Endothelial cell of umbilical vein (primary cell): Measurements from ENCODE around the gene MCC. TPM values are rescaled to one million over a fixed set of nuclear protein-coding genes. Genes with fewer than 3 reads are reported as not detected.

ENCODE experiments used
- BruUV-seq: library from RNA; stranded (reverse); fragments of 400-500 nt; replicated peaks from 2 replicates; lab custom pipeline; 2021; lab: Mats Ljungman, UMichigan
- CTCF ChIA-PET: fragments of 300-600, 350-600 bp; sonication (Branson Sonifier 250); formaldehyde crosslinking; loops from one replicate; lab custom pipeline; 2021; ENCODE audit warnings: antibody characterized with exemption, inconsistent platforms; lab: Charles Lee
- POLR2A ChIA-PET: fragments of 300-600, 350-600 bp; sonication (Branson Sonifier 250); formaldehyde crosslinking; loops from one replicate; lab custom pipeline; 2021; ENCODE audit warnings: antibody characterized with exemption, inconsistent platforms; lab: Charles Lee
- DNase-seq: peaks from one replicate; pipeline ENCODE4 v3.0.0-alpha.2; 2011; ENCODE audit warnings: low read depth, low spot score
- FAIRE-seq: peaks from 2 replicates; lab custom pipeline; 2011; peaks lifted over from hg19 to GRCh38; lab: Jason Lieb, UNC
- H2AFZ ChIP-seq: 2 replicates; pipeline ENCODE4 v1.6.0; 2012; ENCODE audit warnings: low read depth, low read length, control low read depth, inconsistent platforms
- H3K27ac ChIP-seq: 2 replicates; pipeline ENCODE4 v1.5.1; 2011; ENCODE audit warnings: low read depth, mild to moderate bottlenecking, control low read depth, low read length, moderate library complexity; ENCODE audit not compliant: insufficient read depth
- H3K27me3 ChIP-seq, 2 experiments: 2 replicates each; pipeline versions ENCODE4 v1.6.0 to v1.6.1; 2011; ENCODE audit warnings: low read length in 2 of 2, mixed read lengths in 1 of 2; ENCODE audit not compliant: control insufficient read depth in 2 of 2, insufficient read depth in 2 of 2
- H3K36me3 ChIP-seq, 2 experiments: 2 replicates in 1 of 2; 3 replicates in 1 of 2; pipeline ENCODE4 v1.5.1; 2011; ENCODE audit warnings: low read length in 2 of 2, mild to moderate bottlenecking in 1 of 2, moderate library complexity in 1 of 2; ENCODE audit not compliant: control insufficient read depth in 2 of 2, insufficient read depth in 2 of 2; ENCODE audit errors: extremely low read depth in 1 of 2
- H3K4me1 ChIP-seq: 3 replicates; pipeline ENCODE4 v1.5.1; 2011; ENCODE audit warnings: mild to moderate bottlenecking, low read length; ENCODE audit not compliant: control insufficient read depth, insufficient read depth; ENCODE audit errors: extremely low read depth
- H3K4me2 ChIP-seq: 2 replicates; pipeline ENCODE4 v1.6.1; 2011; ENCODE audit warnings: low read length, control low read depth, mixed read lengths; ENCODE audit not compliant: insufficient read depth
- H3K4me3 ChIP-seq, 3 experiments: fragments of 200-600 bp in 1 of 3; sonication (generic), shearing (Covaris generic) in 1 of 3; replicated peaks in 1 of 3; 2 replicates each; pipeline ENCODE4 v1.5.1; 2011 to 2016; ENCODE audit warnings: control low read depth in 3 of 3, low read length in 3 of 3, mild to moderate bottlenecking in 2 of 3, inconsistent platforms in 1 of 3, low read depth in 1 of 3, moderate library complexity in 1 of 3; ENCODE audit not compliant: insufficient read depth in 1 of 3
- H3K79me2 ChIP-seq: 2 replicates; pipeline ENCODE4 v1.6.0; 2012; ENCODE audit warnings: low read length, inconsistent platforms; ENCODE audit not compliant: control insufficient read depth, insufficient read depth
- H3K9ac ChIP-seq: replicated peaks from 2 replicates; pipeline ENCODE3; 2011; ENCODE audit warnings: low read length, control low read depth; ENCODE audit not compliant: insufficient read depth; ENCODE audit errors: extremely low read depth
- H3K9me1 ChIP-seq: replicated peaks from 3 replicates; pipeline ENCODE4 v1.6.0; 2011; ENCODE audit warnings: mild to moderate bottlenecking, low read length; ENCODE audit not compliant: control insufficient read depth, insufficient read depth; ENCODE audit errors: extremely low read depth
- H3K9me3 ChIP-seq: replicated peaks from 2 replicates; pipeline ENCODE4 v1.5.1; 2012; ENCODE audit warnings: low read length, inconsistent platforms; ENCODE audit not compliant: control insufficient read depth, insufficient read depth
- H4K20me1 ChIP-seq: replicated peaks from 2 replicates; pipeline ENCODE3; 2011; ENCODE audit warnings: mild to moderate bottlenecking, low read length; ENCODE audit not compliant: control insufficient read depth, insufficient read depth; ENCODE audit errors: extremely low read depth
- FOS ChIP-seq: IDR thresholded peaks from 2 replicates; pipeline ENCODE4 v1.6.1; 2011; ENCODE audit warnings: mild to moderate bottlenecking, low read length, moderate library complexity, borderline replicate concordance; ENCODE audit not compliant: insufficient read depth
- GATA2 ChIP-seq: IDR thresholded peaks from 2 replicates; pipeline ENCODE4 v1.7.0; 2011; ENCODE audit warnings: low read depth, mild to moderate bottlenecking, moderate library complexity, mixed read lengths, low read length; ENCODE audit not compliant: insufficient read length, insufficient read depth
- JUN ChIP-seq: IDR thresholded peaks from 2 replicates; pipeline ENCODE4 v1.6.1; 2011; ENCODE audit warnings: borderline replicate concordance, low read depth; ENCODE audit not compliant: insufficient read length, insufficient read depth
- POLR2A ChIP-seq: IDR thresholded peaks from 2 replicates; pipeline ENCODE4 v1.6.1; 2012; ENCODE audit warnings: low read depth, mild to moderate bottlenecking, control low read depth, low read length
- dilution Hi-C: fragments of 300-500 bp; cut with MboI; formaldehyde crosslinking; loops from one replicate; pipeline ENCODE4 v1.15.0; 2019; ENCODE audit warnings: low sequenced_read_pairs; ENCODE audit not compliant: extremely low pct_ligation_motif_present
- intact Hi-C: fragments of 100-400 bp; cut with micrococcal nuclease; formaldehyde crosslinking; loops from one replicate; pipeline ENCODE4 v1.10.0; 2022
- polyA plus RNA-seq, 4 experiments: library from polyadenylated mRNA; depleted of rRNA in 3 of 4; stranded (reverse) in 3 of 4; unstranded in 1 of 4; fragments of >200 nt; gene quantifications; 2 replicates each; pipeline versions ENCODE4 v1.2.1 to v1.2.3, GENCODE V29; 2011 to 2012; ENCODE audit warnings: missing spikeins in 1 of 4
- total RNA-seq: library from RNA; stranded (reverse); gene quantifications from 2 replicates; pipeline ENCODE4 v1.2.3, GENCODE V29; 2021
- TF ChIP-seq, protein P1 (sequence below), 2 donors: IDR thresholded peaks; 1 replicate in 1 of 2; 2 replicates in 1 of 2; pipeline ENCODE4 v1.5.1; 2011; ENCODE audit warnings: low read length in 2 of 2, mild to moderate bottlenecking in 2 of 2, moderate library complexity in 2 of 2, control low read depth in 1 of 2, inconsistent platforms in 1 of 2, low read depth in 1 of 2; ENCODE audit not compliant: insufficient read depth in 1 of 2; ENCODE audit errors: extremely low read depth in 1 of 2

MCC gene
- total and polyA plus RNA-seq, 2 donors (not counting 3 experiments of a cell fraction or from before 2014, with no cell fraction given) = 6.9 to 27.5 TPM

GRCh38 chr5:113039934-113040285, 448.3 kb downstream of the MCC start:
- no peak overlapping the region for H3K9ac ChIP-seq
- dilution Hi-C loops = no loop called here
- intact Hi-C loops = loop anchor here (2.0 kb wide), 1 partner anchor 43 kb away; no protein-coding TSS in a partner anchor
- H3K36me3 ChIP-seq = peaks cover 0 to 2% of the 10 kb centered on the region in 2 experiments
- no peak overlapping the region for H2AFZ ChIP-seq
- DNase-seq = peak; percentile 39
- no peaks in the 10 kb centered on the region for H3K79me2 ChIP-seq
- H4K20me1 ChIP-seq = no peaks in the 10 kb centered on the region
- no peak overlapping the region for H3K27ac ChIP-seq
- no peak for FAIRE-seq
- no peaks in the 10 kb centered on the region for H3K9me3 ChIP-seq
- ChIA-PET CTCF (interaction anchor here (1.2 to 4.7 kb wide), 5 partner anchors 19 to 297 kb away, joined by 3 to 46 read pairs (median 5); no protein-coding TSS in a partner anchor), POLR2A (no interaction called here)
- H3K27me3 ChIP-seq = no peaks in the 10 kb centered on the region
- no peak overlapping the region for H3K4me3 ChIP-seq
- H3K4me1 ChIP-seq = no peaks in the 10 kb centered on the region
- H3K9me1 ChIP-seq = no peaks in the 10 kb centered on the region
- TF ChIP-seq, protein P1, sequence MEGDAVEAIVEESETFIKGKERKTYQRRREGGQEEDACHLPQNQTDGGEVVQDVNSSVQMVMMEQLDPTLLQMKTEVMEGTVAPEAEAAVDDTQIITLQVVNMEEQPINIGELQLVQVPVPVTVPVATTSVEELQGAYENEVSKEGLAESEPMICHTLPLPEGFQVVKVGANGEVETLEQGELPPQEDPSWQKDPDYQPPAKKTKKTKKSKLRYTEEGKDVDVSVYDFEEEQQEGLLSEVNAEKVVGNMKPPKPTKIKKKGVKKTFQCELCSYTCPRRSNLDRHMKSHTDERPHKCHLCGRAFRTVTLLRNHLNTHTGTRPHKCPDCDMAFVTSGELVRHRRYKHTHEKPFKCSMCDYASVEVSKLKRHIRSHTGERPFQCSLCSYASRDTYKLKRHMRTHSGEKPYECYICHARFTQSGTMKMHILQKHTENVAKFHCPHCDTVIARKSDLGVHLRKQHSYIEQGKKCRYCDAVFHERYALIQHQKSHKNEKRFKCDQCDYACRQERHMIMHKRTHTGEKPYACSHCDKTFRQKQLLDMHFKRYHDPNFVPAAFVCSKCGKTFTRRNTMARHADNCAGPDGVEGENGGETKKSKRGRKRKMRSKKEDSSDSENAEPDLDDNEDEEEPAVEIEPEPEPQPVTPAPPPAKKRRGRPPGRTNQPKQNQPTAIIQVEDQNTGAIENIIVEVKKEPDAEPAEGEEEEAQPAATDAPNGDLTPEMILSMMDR (IDR thresholded peaks at IDR 0.05; ENCODE audit: extremely low read depth in 1 of 2, insufficient read depth in 1 of 2, low read depth in 1 of 2, low read length in 2 of 2) = no peak
- TF ChIP-seq JUN (no peak), GATA2 (no peak)
- no peak overlapping the region for H3K4me2 ChIP-seq
- no TSS peak for BruUV-seq

GRCh38 chr5:113039229-113039933, 448.9 kb downstream of the MCC start:
- Histone ChIP-seq H3K4me3 (no peak overlapping the region), H3K27me3 (no peaks in the 10 kb centered on the region), H3K36me3 (peaks cover 0 to 2% of the 10 kb centered on the region in 2 experiments), H3K9me3 (no peaks in the 10 kb centered on the region), H3K9me1 (no peaks in the 10 kb centered on the region), H3K9ac (no peak overlapping the region), H3K4me1 (no peaks in the 10 kb centered on the region), H2AFZ (no peak overlapping the region), H3K4me2 (no peak overlapping the region), H3K79me2 (no peaks in the 10 kb centered on the region), H3K27ac (no peak overlapping the region), H4K20me1 (no peaks in the 10 kb centered on the region)
- POLR2A ChIA-PET = no interaction called here
- DNase-seq = no peak
- dilution Hi-C loops = no loop called here
- BruUV-seq = no TSS peak
- TF ChIP-seq POLR2A (no peak), FOS (no peak), JUN (no peak), GATA2 (no peak)
- TF ChIP-seq, protein P1 (IDR thresholded peaks at IDR 0.05; ENCODE audit: extremely low read depth in 1 of 2, insufficient read depth in 1 of 2, low read depth in 1 of 2, low read length in 2 of 2) = no peak
- FAIRE-seq = no peak
- intact Hi-C loops = loop anchor here (2.0 kb wide), 1 partner anchor 43 kb away; no protein-coding TSS in a partner anchor
- CTCF ChIA-PET = interaction anchor here (1.3 to 4.7 kb wide), 5 partner anchors 12 to 292 kb away, joined by 4 to 46 read pairs (median 5); no protein-coding TSS in a partner anchor
